Loucy (cell line): Measurements from ENCODE around the gene RPL22L1.
A peak's percentile ranks its signal among the peaks of the same experiment; 100 is the strongest.
"Not testable (repeated sequence)": the region's sequence is repeated elsewhere in the genome, so short reads cannot be mapped to it uniquely, and the experiment has no call there.

Source experiments
- H2AFZ ChIP-seq: fragments of 200-600 bp; sonication (generic); 2 replicates; pipeline ENCODE4 v1.6.0; 2016; ENCODE audit warnings: antibody characterized with exemption, mild to moderate bottlenecking, low read length, moderate library complexity
- H3F3A ChIP-seq: fragments of 200-600 bp; 2 replicates; pipeline ENCODE4 v1.6.0; 2016; ENCODE audit warnings: antibody characterized with exemption, low read depth, mild to moderate bottlenecking
- H3K27me3 ChIP-seq: fragments of 200-600 bp; sonication (generic); 2 replicates; pipeline ENCODE4 v1.6.1; 2014; ENCODE audit warnings: low read length, mild to moderate bottlenecking; ENCODE audit not compliant: insufficient read depth, poor library complexity, severe bottlenecking
- H3K36me3 ChIP-seq: fragments of 200-600 bp; sonication (generic); 2 replicates; pipeline ENCODE4 v1.6.1; 2016; ENCODE audit warnings: low read length; ENCODE audit not compliant: insufficient read depth
- H3K4me1 ChIP-seq: fragments of 200-600 bp; sonication (generic); 2 replicates; pipeline ENCODE4 v1.5.1; 2014; ENCODE audit warnings: low read length, mild to moderate bottlenecking; ENCODE audit not compliant: insufficient read depth, poor library complexity, severe bottlenecking
- H3K4me2 ChIP-seq: fragments of 200-600 bp; sonication (generic); 2 replicates; pipeline ENCODE4 v1.6.0; 2014; ENCODE audit warnings: antibody characterized with exemption, low read length, low read depth, mild to moderate bottlenecking; ENCODE audit not compliant: poor library complexity, severe bottlenecking
- H3K4me3 ChIP-seq: fragments of 200-600 bp; sonication (generic); 2 replicates; pipeline ENCODE4 v1.5.1; 2014; ENCODE audit warnings: low read length, mild to moderate bottlenecking, mixed read lengths; ENCODE audit not compliant: poor library complexity, severe bottlenecking
- H3K79me2 ChIP-seq: fragments of 200-600 bp; sonication (generic); 2 replicates; pipeline ENCODE4 v1.6.1; 2014; ENCODE audit warnings: low read length; ENCODE audit not compliant: insufficient read depth
- H3K9ac ChIP-seq: fragments of 200-600 bp; sonication (generic); 2 replicates; pipeline ENCODE4 v1.6.0; 2014; ENCODE audit warnings: mild to moderate bottlenecking, low read depth, low read length, moderate library complexity; ENCODE audit not compliant: poor library complexity, severe bottlenecking
- H3K9me2 ChIP-seq: fragments of 200-600 bp; sonication (generic); replicated peaks from 2 replicates; pipeline ENCODE4 v1.6.1; 2016; ENCODE audit warnings: low read depth, low read length, mixed read lengths
- H3K9me3 ChIP-seq: fragments of 200-600 bp; sonication (generic); 2 replicates; pipeline ENCODE4 v1.6.1; 2014; ENCODE audit warnings: mild to moderate bottlenecking, antibody characterized with exemption, low read length, low read depth; ENCODE audit not compliant: insufficient read depth
- H4K20me1 ChIP-seq: fragments of 200-600 bp; sonication (generic); 2 replicates; pipeline ENCODE4 v1.6.0; 2014; ENCODE audit warnings: antibody characterized with exemption, low read length, mild to moderate bottlenecking; ENCODE audit not compliant: insufficient read depth, poor library complexity, severe bottlenecking
- CTCF ChIP-seq: fragments of 200-600 bp; sonication (generic); conservative IDR thresholded peaks from 2 replicates; pipeline ENCODE4 v1.5.1; 2014; ENCODE audit warnings: mild to moderate bottlenecking, antibody characterized with exemption, low read length
- EZH2phosphoT487 ChIP-seq: fragments of 200-600 bp; IDR thresholded peaks from 2 replicates; pipeline ENCODE4 v1.6.1; 2018; ENCODE audit warnings: antibody characterized with exemption, mild to moderate bottlenecking, moderate library complexity, borderline replicate concordance

Gene RPL22L1

GRCh38 chr3:170829546-170830272 is 40.3 kb downstream of the RPL22L1 start:
- Histone ChIP-seq H3K4me1 (peaks cover 23% of the 10 kb centered on the region), H3K79me2 (no peaks in the 10 kb centered on the region), H4K20me1 (no peaks in the 10 kb centered on the region), H3K36me3 (no peaks in the 10 kb centered on the region), H3K9me3 (no peaks in the 10 kb centered on the region), H3K9me2 (no peaks in the 10 kb centered on the region), H3K4me2 (peak overlapping the region; percentile 68), H3K4me3 (peak overlapping the region; percentile 24), H3K27me3 (no peaks in the 10 kb centered on the region), H2AFZ (no peak overlapping the region), H3K9ac (no peak overlapping the region), H3F3A (no peaks in the 10 kb centered on the region)
- TF ChIP-seq EZH2phosphoT487 (no peak), CTCF (no peak)

- Histone ChIP-seq H3K27me3 (no peaks in the 10 kb centered on the region), H3K4me1 (peaks cover 23% of the 10 kb centered on the region), H4K20me1 (no peaks in the 10 kb centered on the region), H3K79me2 (no peaks in the 10 kb centered on the region), H3K4me2 (no peak overlapping the region), H2AFZ (no peak overlapping the region), H3F3A (no peaks in the 10 kb centered on the region), H3K9ac (no peak overlapping the region), H3K4me3 (no peak overlapping the region), H3K36me3 (no peaks in the 10 kb centered on the region), H3K9me2 (no peaks in the 10 kb centered on the region), H3K9me3 (no peaks in the 10 kb centered on the region)
- TF ChIP-seq CTCF (no peak), EZH2phosphoT487 (no peak)
Observed at GRCh38 chr3:170826047-170826446, 43.9 kb downstream of the RPL22L1 start.

DNA sequence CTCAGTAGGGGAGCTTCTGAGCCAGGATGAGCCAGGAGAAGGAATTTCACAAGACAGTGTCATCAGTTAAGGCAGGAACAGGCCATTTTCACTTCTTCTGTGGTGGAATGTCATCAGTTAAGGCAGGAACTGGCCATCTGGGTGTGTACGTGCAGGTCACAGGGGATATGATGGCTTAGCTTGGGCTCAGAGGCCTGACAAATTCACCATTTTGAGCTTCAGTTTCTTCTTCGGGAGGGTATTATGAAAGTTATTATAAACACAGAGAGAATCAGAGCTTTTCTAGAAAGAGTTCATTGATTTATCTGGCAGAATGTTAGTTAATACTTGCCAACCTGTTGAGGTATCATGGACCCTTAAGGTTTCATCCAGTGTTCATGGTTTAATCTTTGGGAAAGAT is 46.4 kb downstream of the RPL22L1 start:
- not testable (repeated sequence) for H3F3A ChIP-seq, H3K79me2 ChIP-seq, H3K9ac ChIP-seq, H3K4me1 ChIP-seq, H2AFZ ChIP-seq, H4K20me1 ChIP-seq, H3K9me2 ChIP-seq, H3K4me2 ChIP-seq, H3K9me3 ChIP-seq, H3K36me3 ChIP-seq, H3K27me3 ChIP-seq, H3K4me3 ChIP-seq

- not testable (repeated sequence) for H4K20me1 ChIP-seq
Observed at GRCh38 chr3:170818325-170818724, 51.7 kb downstream of the RPL22L1 start.

GRCh38 chr3:170817471-170817870 is 52.5 kb downstream of the RPL22L1 start:
- not testable (repeated sequence) for H2AFZ ChIP-seq

More at GRCh38 chr3:170818325-170818724, 51.7 kb downstream of the RPL22L1 start:
- H3K9ac ChIP-seq, H3K4me3 ChIP-seq, H3K79me2 ChIP-seq, H3K9me3 ChIP-seq, H3F3A ChIP-seq, H3K36me3 ChIP-seq, H3K27me3 ChIP-seq, H3K9me2 ChIP-seq, H3K4me2 ChIP-seq, H2AFZ ChIP-seq: not testable (repeated sequence)
- peaks cover 19% of the 10 kb centered on the region for H3K4me1 ChIP-seq

More at GRCh38 chr3:170817471-170817870, 52.5 kb downstream of the RPL22L1 start:
- H3K4me1 ChIP-seq: peaks cover 27% of the 10 kb centered on the region
- H3K4me2 ChIP-seq, H3K9me2 ChIP-seq, H3F3A ChIP-seq, H3K79me2 ChIP-seq, H3K4me3 ChIP-seq, H3K9me3 ChIP-seq, H3K36me3 ChIP-seq, H3K9ac ChIP-seq, H3K27me3 ChIP-seq, H4K20me1 ChIP-seq: not testable (repeated sequence)
